WTC11 (cell line): Measurements from ENCODE around the gene KANSL3. TPM values are rescaled to one million over a fixed set of nuclear protein-coding genes. Genes with fewer than 3 reads are reported as not detected.

Experiments
- ATAC-seq: fragments of 200-7000 bp; cut with Tn5 transposase; 2 replicates; pipeline ENCODE4 v1.10.0; 2021; ENCODE audit warnings: mild to moderate bottlenecking, moderate library complexity
- CTCF ChIA-PET: fragments of 300-600 bp; sonication (Branson Sonifier 250); formaldehyde crosslinking; loops from one replicate; lab custom pipeline; 2021; ENCODE audit warnings: antibody characterized with exemption; lab: Charles Lee
- POLR2A ChIA-PET: fragments of 350-600 bp; sonication (Branson Sonifier 250); formaldehyde crosslinking; loops from one replicate; lab custom pipeline; 2021; ENCODE audit warnings: antibody characterized with exemption; lab: Charles Lee
- DNase-seq: peaks from one replicate; pipeline ENCODE4 v3.0.0; 2021; ENCODE audit warnings: low spot score
- H3K27ac Mint-ChIP-seq: 2 replicates; pipeline ENCODE4 v1.8.0; 2021; ENCODE audit warnings: mixed read lengths
- H3K27me3 Mint-ChIP-seq: 2 replicates; pipeline ENCODE4 v1.8.0; 2021; ENCODE audit warnings: low read depth, mild to moderate bottlenecking, moderate library complexity, mixed read lengths
- H3K36me3 Mint-ChIP-seq: 2 replicates; pipeline ENCODE4 v1.8.0; 2021; ENCODE audit warnings: mixed read lengths
- H3K4me1 Mint-ChIP-seq: 2 replicates; pipeline ENCODE4 v1.8.0; 2022; ENCODE audit warnings: mixed read lengths
- H3K4me3 Mint-ChIP-seq: 2 replicates; pipeline ENCODE4 v1.8.0; 2021; ENCODE audit warnings: mild to moderate bottlenecking, moderate library complexity, mixed read lengths
- H3K9me3 Mint-ChIP-seq: 2 replicates; pipeline ENCODE4 v1.8.0; 2021; ENCODE audit warnings: mixed read lengths
- EMX1 ChIP-seq: fragments of 250-450 bp; sonication (Bioruptor Pico); IDR thresholded peaks from 2 replicates; pipeline ENCODE4 v1.8.0; 2021; ENCODE audit warnings: mild to moderate bottlenecking
- NFE2L1 ChIP-seq: sonication (generic); formaldehyde crosslinking; IDR thresholded peaks from 2 replicates; pipeline ENCODE4 v1.8.1; 2023; ENCODE audit warnings: missing genetic modification reagents
- SMAD4 ChIP-seq: sonication (generic); formaldehyde crosslinking; IDR thresholded peaks from 2 replicates; pipeline ENCODE4 v1.8.0; 2022; ENCODE audit warnings: mild to moderate bottlenecking, missing genetic modification reagents
- SOX15 ChIP-seq: fragments of 250-450 bp; sonication (Bioruptor Pico); IDR thresholded peaks from 2 replicates; pipeline ENCODE4 v1.9.0; 2021; ENCODE audit warnings: mild to moderate bottlenecking
- SP1 ChIP-seq: sonication (generic); formaldehyde crosslinking; conservative IDR thresholded peaks from 2 replicates; pipeline ENCODE4 v1.8.1; 2022; ENCODE audit warnings: missing genetic modification reagents
- TEAD4 ChIP-seq: sonication (generic); formaldehyde crosslinking; IDR thresholded peaks from 2 replicates; pipeline ENCODE4 v1.8.0; 2022; ENCODE audit warnings: mild to moderate bottlenecking, missing genetic modification reagents
- TP53 ChIP-seq: sonication (generic); formaldehyde crosslinking; IDR thresholded peaks from 2 replicates; pipeline ENCODE4 v1.8.1; 2023; ENCODE audit warnings: mild to moderate bottlenecking, missing genetic modification reagents
- ZNF121 ChIP-seq: sonication (generic); formaldehyde crosslinking; IDR thresholded peaks from 2 replicates; pipeline ENCODE4 v1.8.0; 2023; ENCODE audit warnings: missing genetic modification reagents
- ZNF232 ChIP-seq: sonication (generic); formaldehyde crosslinking; IDR thresholded peaks from 2 replicates; pipeline ENCODE4 v1.8.0; 2022; ENCODE audit warnings: mild to moderate bottlenecking, missing genetic modification reagents
- ZNF263 ChIP-seq: sonication (generic); formaldehyde crosslinking; IDR thresholded peaks from 2 replicates; pipeline ENCODE4 v1.8.1; 2022; ENCODE audit warnings: low read depth, mild to moderate bottlenecking, moderate library complexity, missing genetic modification reagents
- ZNF423 ChIP-seq: fragments of 250-450 bp; sonication (Bioruptor Pico); IDR thresholded peaks from 2 replicates; pipeline ENCODE4 v2.1.2; 2022; ENCODE audit warnings: mild to moderate bottlenecking, moderate library complexity
- ZNF671 ChIP-seq: fragments of 250-450 bp; sonication (Bioruptor Pico); IDR thresholded peaks from 2 replicates; pipeline ENCODE4 v1.8.0; 2021; ENCODE audit warnings: mild to moderate bottlenecking
- total RNA-seq: library from RNA; stranded (reverse); gene quantifications from 3 replicates; pipeline ENCODE4 v1.2.3, GENCODE V29; 2021
- TF ChIP-seq, protein P1 (sequence below): sonication (generic); formaldehyde crosslinking; IDR thresholded peaks from 2 replicates; pipeline ENCODE4 v1.8.0; 2023; ENCODE audit warnings: mild to moderate bottlenecking, missing genetic modification reagents
- TF ChIP-seq, protein P2 (sequence below): sonication (generic); formaldehyde crosslinking; IDR thresholded peaks from 2 replicates; pipeline ENCODE4 v1.8.1; 2023; ENCODE audit warnings: mild to moderate bottlenecking, missing genetic modification reagents
- TF ChIP-seq, protein P3 (sequence below): sonication (generic); formaldehyde crosslinking; IDR thresholded peaks from 2 replicates; pipeline ENCODE4 v1.8.0; 2022; ENCODE audit warnings: mild to moderate bottlenecking, missing genetic modification reagents
- TF ChIP-seq, protein P4 (sequence below): sonication (generic); formaldehyde crosslinking; IDR thresholded peaks from 2 replicates; pipeline ENCODE4 v1.8.0; 2022; ENCODE audit warnings: mild to moderate bottlenecking, missing genetic modification reagents
- TF ChIP-seq, protein P5 (sequence below): sonication (generic); formaldehyde crosslinking; IDR thresholded peaks from 2 replicates; pipeline ENCODE4 v1.8.1; 2023; ENCODE audit warnings: mild to moderate bottlenecking, moderate library complexity, missing genetic modification reagents

Gene KANSL3
- total RNA-seq, 1 experiment from 2014 or later = 32.5 TPM

DNA sequence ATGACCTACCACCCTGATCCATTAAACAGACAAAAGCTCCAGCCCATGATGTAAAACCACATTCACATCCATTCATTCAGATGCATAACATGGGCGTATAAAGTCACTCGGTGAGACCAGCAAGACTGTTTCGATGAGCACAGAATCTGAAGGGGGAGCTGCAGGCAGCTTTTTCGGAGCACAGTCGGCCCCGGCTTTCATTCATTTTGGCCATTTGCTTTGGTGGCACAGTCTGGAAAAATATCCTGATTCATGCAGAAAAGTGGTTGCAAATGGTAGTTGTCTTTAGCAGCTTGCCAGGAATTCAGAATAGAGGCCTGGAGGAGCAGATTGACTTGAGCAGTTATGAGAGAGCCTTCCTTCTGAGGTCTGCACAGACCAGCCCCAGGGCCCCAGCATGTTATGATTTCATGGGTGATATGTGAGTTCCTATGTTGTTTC lies 90.4 kb downstream of the KANSL3 start:
- peak; percentile 56 for ATAC-seq
- peak overlapping the region; percentile 63 for H3K27ac Mint-ChIP-seq
- no peak for TF ChIP-seq ZNF232 (CRISPR knock-in tag)
- no peak for TF ChIP-seq SP1 (CRISPR knock-in tag)
- TF ChIP-seq, protein P1, sequence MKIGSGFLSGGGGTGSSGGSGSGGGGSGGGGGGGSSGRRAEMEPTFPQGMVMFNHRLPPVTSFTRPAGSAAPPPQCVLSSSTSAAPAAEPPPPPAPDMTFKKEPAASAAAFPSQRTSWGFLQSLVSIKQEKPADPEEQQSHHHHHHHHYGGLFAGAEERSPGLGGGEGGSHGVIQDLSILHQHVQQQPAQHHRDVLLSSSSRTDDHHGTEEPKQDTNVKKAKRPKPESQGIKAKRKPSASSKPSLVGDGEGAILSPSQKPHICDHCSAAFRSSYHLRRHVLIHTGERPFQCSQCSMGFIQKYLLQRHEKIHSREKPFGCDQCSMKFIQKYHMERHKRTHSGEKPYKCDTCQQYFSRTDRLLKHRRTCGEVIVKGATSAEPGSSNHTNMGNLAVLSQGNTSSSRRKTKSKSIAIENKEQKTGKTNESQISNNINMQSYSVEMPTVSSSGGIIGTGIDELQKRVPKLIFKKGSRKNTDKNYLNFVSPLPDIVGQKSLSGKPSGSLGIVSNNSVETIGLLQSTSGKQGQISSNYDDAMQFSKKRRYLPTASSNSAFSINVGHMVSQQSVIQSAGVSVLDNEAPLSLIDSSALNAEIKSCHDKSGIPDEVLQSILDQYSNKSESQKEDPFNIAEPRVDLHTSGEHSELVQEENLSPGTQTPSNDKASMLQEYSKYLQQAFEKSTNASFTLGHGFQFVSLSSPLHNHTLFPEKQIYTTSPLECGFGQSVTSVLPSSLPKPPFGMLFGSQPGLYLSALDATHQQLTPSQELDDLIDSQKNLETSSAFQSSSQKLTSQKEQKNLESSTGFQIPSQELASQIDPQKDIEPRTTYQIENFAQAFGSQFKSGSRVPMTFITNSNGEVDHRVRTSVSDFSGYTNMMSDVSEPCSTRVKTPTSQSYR (CRISPR knock-in tag) = no peak
- no peak for TF ChIP-seq ZNF671 (CRISPR knock-in tag)
- TF ChIP-seq, protein P2, sequence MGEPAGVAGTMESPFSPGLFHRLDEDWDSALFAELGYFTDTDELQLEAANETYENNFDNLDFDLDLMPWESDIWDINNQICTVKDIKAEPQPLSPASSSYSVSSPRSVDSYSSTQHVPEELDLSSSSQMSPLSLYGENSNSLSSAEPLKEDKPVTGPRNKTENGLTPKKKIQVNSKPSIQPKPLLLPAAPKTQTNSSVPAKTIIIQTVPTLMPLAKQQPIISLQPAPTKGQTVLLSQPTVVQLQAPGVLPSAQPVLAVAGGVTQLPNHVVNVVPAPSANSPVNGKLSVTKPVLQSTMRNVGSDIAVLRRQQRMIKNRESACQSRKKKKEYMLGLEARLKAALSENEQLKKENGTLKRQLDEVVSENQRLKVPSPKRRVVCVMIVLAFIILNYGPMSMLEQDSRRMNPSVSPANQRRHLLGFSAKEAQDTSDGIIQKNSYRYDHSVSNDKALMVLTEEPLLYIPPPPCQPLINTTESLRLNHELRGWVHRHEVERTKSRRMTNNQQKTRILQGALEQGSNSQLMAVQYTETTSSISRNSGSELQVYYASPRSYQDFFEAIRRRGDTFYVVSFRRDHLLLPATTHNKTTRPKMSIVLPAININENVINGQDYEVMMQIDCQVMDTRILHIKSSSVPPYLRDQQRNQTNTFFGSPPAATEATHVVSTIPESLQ = no peak
- TF ChIP-seq, all 79 proteins: peak for 0
- Mint-ChIP-seq H3K4me3 (peak overlapping the region; percentile 55), H3K9me3 (peaks cover 9% of the 10 kb centered on the region), H3K36me3 (peaks cover 15% of the 10 kb centered on the region), H3K4me1 (peaks cover 21% of the 10 kb centered on the region), H3K27me3 (no peaks in the 10 kb centered on the region; the same call in 1 of the 2 replicates)
- ChIA-PET POLR2A (interaction anchor here (1.3 kb wide), 1 partner anchor 10 kb away, joined by 9 read pairs; the partner anchor contains the start of gene ARID5A), CTCF (interaction anchor here (0.7 to 4.4 kb wide), 15 partner anchors 8 to 310 kb away, joined by 3 to 117 read pairs (median 5); partner anchors contain the start of genes ANKRD39, ARID5A, CNNM3 and CNNM4)
- DNase-seq = no peak

DNA sequence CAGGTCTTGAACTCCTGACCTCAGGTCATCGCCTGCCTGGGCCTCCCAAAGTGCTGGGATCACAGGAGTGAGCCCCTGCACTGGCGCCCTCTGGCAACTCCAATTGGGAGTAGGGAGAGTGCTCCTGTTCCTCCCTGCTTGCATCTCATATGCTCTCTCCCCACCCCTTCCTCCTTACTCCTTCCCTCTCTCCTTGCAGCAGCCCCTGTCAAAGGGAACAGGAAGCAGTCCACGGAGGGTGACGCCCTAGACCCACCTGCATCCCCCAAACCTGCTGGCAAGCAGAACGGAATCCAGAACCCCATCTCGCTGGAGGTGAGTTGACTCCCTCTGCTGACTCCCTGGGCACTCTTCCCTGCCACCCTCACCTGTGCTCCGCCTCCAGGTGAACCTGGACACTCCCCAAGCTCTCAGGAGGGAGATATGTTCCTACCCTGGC lies 90.9 kb downstream of the KANSL3 start:
- Mint-ChIP-seq H3K4me1 (peaks cover 21% of the 10 kb centered on the region), H3K27me3 (no peaks in the 10 kb centered on the region; the same call in 1 of the 2 replicates), H3K27ac (peak overlapping the region; percentile 63), H3K4me3 (peak overlapping the region; percentile 55), H3K9me3 (peaks cover 9% of the 10 kb centered on the region), H3K36me3 (peaks cover 15% of the 10 kb centered on the region)
- TF ChIP-seq ZNF423 (CRISPR knock-in tag) = peak; percentile 3; the same call in 1 of the 2 replicates
- TF ChIP-seq TEAD4 = no peak
- TF ChIP-seq ZNF121 (CRISPR knock-in tag) = peak; percentile 90
- TF ChIP-seq, protein P3, sequence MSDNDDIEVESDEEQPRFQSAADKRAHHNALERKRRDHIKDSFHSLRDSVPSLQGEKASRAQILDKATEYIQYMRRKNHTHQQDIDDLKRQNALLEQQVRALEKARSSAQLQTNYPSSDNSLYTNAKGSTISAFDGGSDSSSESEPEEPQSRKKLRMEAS (CRISPR knock-in tag) = peak; percentile 15; the same call in 1 of the 2 replicates
- TF ChIP-seq ZNF263 (CRISPR knock-in tag) = peak; percentile 90
- ATAC-seq (peak; percentile 78), DNase-seq (peak; percentile 46)
- POLR2A ChIA-PET = interaction anchor here (1.3 kb wide), 1 partner anchor 9 kb away, joined by 9 read pairs; the partner anchor contains the start of gene ARID5A
- CTCF ChIA-PET = interaction anchor here (0.7 to 4.4 kb wide), 16 partner anchors 8 to 311 kb away, joined by 3 to 117 read pairs (median 5); partner anchors contain the start of genes ANKRD39, ARID5A, CNNM3 and CNNM4

DNA sequence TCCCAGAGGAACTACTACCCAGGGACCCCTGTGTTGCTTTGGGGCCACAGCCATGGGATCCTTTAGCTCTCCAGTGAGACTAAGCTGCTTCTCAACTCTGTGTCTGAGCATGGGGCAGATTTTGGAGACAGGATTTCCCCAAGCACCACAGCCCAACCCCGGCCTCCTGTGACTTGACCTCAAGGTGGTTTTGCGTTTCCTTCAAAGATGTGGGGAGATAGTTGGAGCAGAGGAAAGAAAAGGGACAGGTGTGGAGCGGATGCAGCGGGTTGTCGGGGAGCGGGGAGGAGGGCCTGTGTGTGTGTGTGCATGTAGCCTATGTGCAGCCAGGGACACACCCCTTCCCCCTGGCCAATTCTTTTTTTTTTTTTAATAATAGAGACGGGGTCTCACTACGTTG lies 91.3 kb downstream of the KANSL3 start:
- H3K36me3 Mint-ChIP-seq = peaks cover 15% of the 10 kb centered on the region
- CTCF ChIA-PET = interaction anchor here (1.0 to 4.4 kb wide), 8 partner anchors 7 to 216 kb away, joined by 3 to 117 read pairs (median 10); partner anchors contain the start of genes ARID5A and CNNM4
- H3K4me1 Mint-ChIP-seq = peaks cover 21% of the 10 kb centered on the region
- POLR2A ChIA-PET = interaction anchor here (1.3 kb wide), 1 partner anchor 9 kb away, joined by 9 read pairs; the partner anchor contains the start of gene ARID5A
- H3K27me3 Mint-ChIP-seq = no peaks in the 10 kb centered on the region; the same call in 1 of the 2 replicates
- H3K27ac Mint-ChIP-seq = no peak overlapping the region
- H3K9me3 Mint-ChIP-seq = peaks cover 9% of the 10 kb centered on the region
- ATAC-seq = no peak
- no peak for DNase-seq
- TF ChIP-seq SOX15 (no peak), TP53 (CRISPR knock-in tag) (no peak), EMX1 (CRISPR knock-in tag) (no peak), NFE2L1 (CRISPR knock-in tag) (no peak), SMAD4 (no peak)
- TF ChIP-seq, protein P4, sequence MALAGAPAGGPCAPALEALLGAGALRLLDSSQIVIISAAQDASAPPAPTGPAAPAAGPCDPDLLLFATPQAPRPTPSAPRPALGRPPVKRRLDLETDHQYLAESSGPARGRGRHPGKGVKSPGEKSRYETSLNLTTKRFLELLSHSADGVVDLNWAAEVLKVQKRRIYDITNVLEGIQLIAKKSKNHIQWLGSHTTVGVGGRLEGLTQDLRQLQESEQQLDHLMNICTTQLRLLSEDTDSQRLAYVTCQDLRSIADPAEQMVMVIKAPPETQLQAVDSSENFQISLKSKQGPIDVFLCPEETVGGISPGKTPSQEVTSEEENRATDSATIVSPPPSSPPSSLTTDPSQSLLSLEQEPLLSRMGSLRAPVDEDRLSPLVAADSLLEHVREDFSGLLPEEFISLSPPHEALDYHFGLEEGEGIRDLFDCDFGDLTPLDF = no peak
- TF ChIP-seq, protein P5, sequence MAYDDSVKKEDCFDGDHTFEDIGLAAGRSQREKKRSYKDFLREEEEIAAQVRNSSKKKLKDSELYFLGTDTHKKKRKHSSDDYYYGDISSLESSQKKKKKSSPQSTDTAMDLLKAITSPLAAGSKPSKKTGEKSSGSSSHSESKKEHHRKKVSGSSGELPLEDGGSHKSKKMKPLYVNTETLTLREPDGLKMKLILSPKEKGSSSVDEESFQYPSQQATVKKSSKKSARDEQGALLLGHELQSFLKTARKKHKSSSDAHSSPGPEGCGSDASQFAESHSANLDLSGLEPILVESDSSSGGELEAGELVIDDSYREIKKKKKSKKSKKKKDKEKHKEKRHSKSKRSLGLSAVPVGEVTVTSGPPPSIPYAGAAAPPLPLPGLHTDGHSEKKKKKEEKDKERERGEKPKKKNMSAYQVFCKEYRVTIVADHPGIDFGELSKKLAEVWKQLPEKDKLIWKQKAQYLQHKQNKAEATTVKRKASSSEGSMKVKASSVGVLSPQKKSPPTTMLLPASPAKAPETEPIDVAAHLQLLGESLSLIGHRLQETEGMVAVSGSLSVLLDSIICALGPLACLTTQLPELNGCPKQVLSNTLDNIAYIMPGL (CRISPR knock-in tag) = no peak
- TF ChIP-seq, protein P1 (CRISPR knock-in tag) = no peak
- no peak overlapping the region for H3K4me3 Mint-ChIP-seq
